ENCODE results near the gene DNAJC16. TPM values are rescaled to one million over a fixed set of nuclear protein-coding genes. Genes with fewer than 3 reads are reported as not detected.
"Not testable (repeated sequence)": the region's sequence is repeated elsewhere in the genome, so short reads cannot be mapped to it uniquely, and the experiment has no call there.

The DNAJC16 gene
- polyA plus RNA-seq, 1 donor, result 15.1 TPM

GRCh38 chr1:15506831-15507230 is 19.8 kb upstream of the DNAJC16 start:
- no peak for DNase-seq (ENCODE audit: low read depth)

GRCh38 chr1:15507278-15507677 is 19.4 kb upstream of the DNAJC16 start:
- no peak for DNase-seq (ENCODE audit: low read depth)

GRCh38 chr1:15508700-15509487 is 17.8 kb upstream of the DNAJC16 start:
- DNase-seq (ENCODE audit: low read depth), result no peak

- DNase-seq (ENCODE audit: low read depth), result no peak
Measured at GRCh38 chr1:15509586-15509985, 17.1 kb upstream of the DNAJC16 start.

- DNase-seq (ENCODE audit: low read depth), result no peak
Measured at GRCh38 chr1:15510611-15511405, 15.8 kb upstream of the DNAJC16 start.

GRCh38 chr1:15513192-15513591 is 13.5 kb upstream of the DNAJC16 start:
- no peak for DNase-seq (ENCODE audit: low read depth)

- no peak for DNase-seq (ENCODE audit: low read depth)
Measured at GRCh38 chr1:15513919-15514318, 12.7 kb upstream of the DNAJC16 start.

GRCh38 chr1:15514557-15514956 is 12.1 kb upstream of the DNAJC16 start:
- not testable (repeated sequence) for DNase-seq (ENCODE audit: low read depth)

- DNase-seq (ENCODE audit: low read depth), result no peak
Measured at GRCh38 chr1:15515022-15515663, 11.5 kb upstream of the DNAJC16 start.

- DNase-seq (ENCODE audit: low read depth), result no peak
Measured at GRCh38 chr1:15519625-15520024, 7.0 kb upstream of the DNAJC16 start.

GRCh38 chr1:15521206-15521906 is 5.3 kb upstream of the DNAJC16 start:
- not testable (repeated sequence) for DNase-seq (ENCODE audit: low read depth)

GRCh38 chr1:15522551-15522950 is 4.1 kb upstream of the DNAJC16 start:
- no peak for DNase-seq (ENCODE audit: low read depth)

- DNase-seq (ENCODE audit: low read depth), result no peak
Measured at GRCh38 chr1:15523104-15524020, 3.3 kb upstream of the DNAJC16 start.

- no peak for DNase-seq (ENCODE audit: low read depth)
Measured at GRCh38 chr1:15524021-15524282, 2.7 kb upstream of the DNAJC16 start, which contains the start of gene CASP9. TSS of gene CASP9 (minus strand) at chr1:15524215. CDS start at chr1:15524200, 15 bp downstream.

- DNase-seq (ENCODE audit: low read depth), result peak; percentile 57
Measured at GRCh38 chr1:15524283-15525049, 2.2 kb upstream of the DNAJC16 start.

- DNase-seq (ENCODE audit: low read depth), result peak; percentile 94
Measured at GRCh38 chr1:15525050-15526020, 1.3 kb upstream of the DNAJC16 start.

- no peak for DNase-seq (ENCODE audit: low read depth)
Measured at GRCh38 chr1:15526021-15526489, 593 bp upstream of the DNAJC16 start.

- DNase-seq (ENCODE audit: low read depth), result no peak
Measured at GRCh38 chr1:15531003-15531402, 4.4 kb downstream of the DNAJC16 start.

GRCh38 chr1:15531682-15532081 is 5.0 kb downstream of the DNAJC16 start:
- no peak for DNase-seq (ENCODE audit: low read depth)
